Measurements from ENCODE around the gene XPR1. TPM values are rescaled to one million over a fixed set of nuclear protein-coding genes. Genes with fewer than 3 reads are reported as not detected.

XPR1 gene
- total and polyA plus RNA-seq, 10 of the 15 experiments (the other 5 are each of a cell fraction or from before 2014, with no cell fraction given) = 1.1 to 33.9 (median 11.3) TPM

GRCh38 chr1:180917306-180918065 lies 285.7 kb downstream of the XPR1 start:
- Histone ChIP-seq H3K4me2 (ENCODE audit: control insufficient read depth, insufficient read depth) (no peak overlapping the region), H4K20me1 (ENCODE audit: control insufficient read depth, insufficient read depth) (no peaks in the 10 kb centered on the region), H3K27ac (ENCODE audit: control insufficient read depth, insufficient read depth) (no peak overlapping the region), H3K9me3 (replicated peaks; ENCODE audit: control insufficient read depth, insufficient read depth, low read length) (no peaks in the 10 kb centered on the region), H3K36me3 (ENCODE audit: control insufficient read depth in 2 of 2, insufficient read depth in 2 of 2, low read length in 1 of 2) (no peaks in the 10 kb centered on the region), H3K27me3 (replicated peaks in 1 of 2; ENCODE audit: control insufficient read depth in 2 of 2, insufficient read depth in 2 of 2, low read length in 1 of 2) (peaks cover 0 to 5% of the 10 kb centered on the region in 2 experiments; a peak in 2 of 4 replicates), H3K4me1 (ENCODE audit: control insufficient read depth, insufficient read depth, low read length) (peaks cover 9% of the 10 kb centered on the region), H3K9ac (ENCODE audit: control insufficient read depth, insufficient read depth, low read length) (no peak overlapping the region), H3K79me2 (ENCODE audit: control insufficient read depth, insufficient read depth, low read length) (no peaks in the 10 kb centered on the region), H2AFZ (ENCODE audit: control insufficient read depth, low read depth, low read length) (no peak overlapping the region), H3K4me3 (no peak overlapping the region)
- ATAC-seq (peak; percentile 21), FAIRE-seq (no peak), DNase-seq (ENCODE audit: low read depth, low spot score) (no peak)
- in situ Hi-C loops (cut with MboI) (no loop called here), intact Hi-C loops (cut with micrococcal nuclease; ENCODE audit: unreplicated experiment) (no loop called here)
- ChIA-PET POLR2A (no interaction called here), RAD21 (ENCODE audit: unreplicated experiment) (interaction anchor here (0.6 to 16.7 kb wide), 7 partner anchors 9 to 381 kb away, joined by 3 to 215 read pairs (median 4); no protein-coding TSS in a partner anchor), SMC1A (ENCODE audit: uncharacterized antibody, unreplicated experiment) (interaction anchor here (0.6 to 19.3 kb wide), 4 partner anchors 8 to 39 kb away, joined by 3 to 304 read pairs (median 6); no protein-coding TSS in a partner anchor), CTCF (interaction anchor here (0.6 to 19.8 kb wide), 6 partner anchors 8 to 401 kb away, joined by 3 to 344 read pairs (median 6); no protein-coding TSS in a partner anchor)
- no TSS peak for BruUV-seq (replicated peaks)
- TF ChIP-seq CBFB (IDR thresholded peaks at IDR 0.05; ENCODE audit: low read depth) (no peak), SMC3 (IDR thresholded peaks at IDR 0.05; ENCODE audit: borderline replicate concordance, low read length) (peak; percentile 32; the same call in 1 of the 2 replicates), NFYB (IDR thresholded peaks at IDR 0.05; ENCODE audit: insufficient read depth, low read depth, low read length) (0 out of 2 replicates have a peak, but pooled peaks have one; percentile 11), CTCF (IDR thresholded peaks at IDR 0.05 in 2 of 3, conservative IDR thresholded peaks at IDR 0.05 in 1 of 3; ENCODE audit: control insufficient read depth in 2 of 3, extremely low read depth in 1 of 3, insufficient read depth in 1 of 3, low read depth in 3 of 3, low read length in 3 of 3) (peak; percentile 6 to 35 (median 24); a peak in 2 of 6 replicates), SP1 (IDR thresholded peaks at IDR 0.05; ENCODE audit: low read depth, low read length) (no peak)
- 44% methylated on average over 12 of the region's 12 CpGs for WGBS (ENCODE audit: insufficient coverage, insufficient replicate concordance, low lambda C conversion rate, missing lambda C conversion rate)
